ENCODE data around the gene LNX2. TPM values are rescaled to one million over a fixed set of nuclear protein-coding genes. Genes with fewer than 3 reads are reported as not detected.

Gene LNX2
- total RNA-seq, 6 experiments from 2014 or later, result 9.5 to 28.3 (median 19.6) TPM

DNA sequence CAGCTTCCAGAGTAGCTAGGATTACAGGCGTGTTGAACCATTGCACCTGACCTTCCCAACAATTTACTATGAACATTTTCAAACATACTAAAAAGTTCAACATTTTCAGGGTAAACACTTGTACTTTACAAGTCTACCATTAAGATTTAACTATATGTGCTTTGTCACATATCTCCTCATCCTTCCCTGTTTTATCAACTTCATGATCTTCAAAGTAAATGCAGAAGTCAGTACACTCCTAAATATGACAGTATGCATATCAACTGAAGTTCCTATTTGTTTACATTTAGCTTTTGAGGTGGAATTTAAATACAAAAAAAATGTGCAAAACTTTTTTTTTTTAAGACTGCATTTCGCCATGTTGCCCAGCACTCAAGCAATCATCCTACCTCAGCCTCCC lies 18.5 kb downstream of the LNX2 start:
- Histone ChIP-seq H3K27me3 (no peaks in the 10 kb centered on the region), H3K27ac (no peak overlapping the region), H3K9me3 (no peaks in the 10 kb centered on the region), H3K4me3 (no peak overlapping the region), H3K4me1 (peaks cover 0 to 9% (median 1%) of the 10 kb centered on the region in 4 donors), H3K36me3 (no peaks in the 10 kb centered on the region)
- DNase-seq (no peak), ATAC-seq (no peak)
- WGBS (ENCODE audit: insufficient coverage, low coverage, low lambda C conversion rate, missing lambda C conversion rate), result 86% methylated on average over 2 of the region's 2 CpGs
- TF ChIP-seq, protein P1, sequence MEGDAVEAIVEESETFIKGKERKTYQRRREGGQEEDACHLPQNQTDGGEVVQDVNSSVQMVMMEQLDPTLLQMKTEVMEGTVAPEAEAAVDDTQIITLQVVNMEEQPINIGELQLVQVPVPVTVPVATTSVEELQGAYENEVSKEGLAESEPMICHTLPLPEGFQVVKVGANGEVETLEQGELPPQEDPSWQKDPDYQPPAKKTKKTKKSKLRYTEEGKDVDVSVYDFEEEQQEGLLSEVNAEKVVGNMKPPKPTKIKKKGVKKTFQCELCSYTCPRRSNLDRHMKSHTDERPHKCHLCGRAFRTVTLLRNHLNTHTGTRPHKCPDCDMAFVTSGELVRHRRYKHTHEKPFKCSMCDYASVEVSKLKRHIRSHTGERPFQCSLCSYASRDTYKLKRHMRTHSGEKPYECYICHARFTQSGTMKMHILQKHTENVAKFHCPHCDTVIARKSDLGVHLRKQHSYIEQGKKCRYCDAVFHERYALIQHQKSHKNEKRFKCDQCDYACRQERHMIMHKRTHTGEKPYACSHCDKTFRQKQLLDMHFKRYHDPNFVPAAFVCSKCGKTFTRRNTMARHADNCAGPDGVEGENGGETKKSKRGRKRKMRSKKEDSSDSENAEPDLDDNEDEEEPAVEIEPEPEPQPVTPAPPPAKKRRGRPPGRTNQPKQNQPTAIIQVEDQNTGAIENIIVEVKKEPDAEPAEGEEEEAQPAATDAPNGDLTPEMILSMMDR (IDR thresholded peaks at IDR 0.05), result no peak
- TF ChIP-seq POLR2A (IDR thresholded peaks at IDR 0.05), result no peak
- intact Hi-C loops (cut with DNase I), result no loop called here

DNA sequence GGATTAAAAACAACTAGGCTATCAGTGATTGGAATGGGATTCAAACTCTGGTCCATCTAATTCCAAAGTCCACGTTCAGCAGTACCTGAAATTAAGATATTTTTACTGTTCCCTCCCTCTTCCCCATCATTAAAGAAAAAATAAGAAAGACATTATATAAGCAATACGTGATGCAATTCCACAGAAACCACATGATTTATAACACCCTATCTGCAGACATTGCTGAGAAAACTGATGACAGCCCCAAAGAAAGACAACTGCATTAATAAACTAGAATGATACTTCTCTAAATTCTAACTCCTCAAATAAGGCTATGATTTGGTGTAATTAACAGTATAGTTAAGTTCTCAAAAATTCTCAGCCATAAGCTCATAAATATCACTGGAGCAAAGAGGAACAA lies 19.1 kb downstream of the LNX2 start:
- intact Hi-C loops (cut with DNase I), result no loop called here
- ATAC-seq (no peak), DNase-seq (no peak)
- H3K36me3 ChIP-seq, result no peaks in the 10 kb centered on the region
- H3K27me3 ChIP-seq, result no peaks in the 10 kb centered on the region
- no peaks in the 10 kb centered on the region for H3K9me3 ChIP-seq
- TF ChIP-seq, protein P1 (IDR thresholded peaks at IDR 0.05), result no peak
- no peak for TF ChIP-seq POLR2A (IDR thresholded peaks at IDR 0.05)
- peaks cover 0 to 9% (median 1%) of the 10 kb centered on the region in 4 donors for H3K4me1 ChIP-seq
- H3K4me3 ChIP-seq, result no peak overlapping the region
- 71% methylated on average over 2 of the region's 2 CpGs for WGBS (ENCODE audit: insufficient coverage, low coverage, low lambda C conversion rate, missing lambda C conversion rate)
- H3K27ac ChIP-seq, result no peak overlapping the region

DNA sequence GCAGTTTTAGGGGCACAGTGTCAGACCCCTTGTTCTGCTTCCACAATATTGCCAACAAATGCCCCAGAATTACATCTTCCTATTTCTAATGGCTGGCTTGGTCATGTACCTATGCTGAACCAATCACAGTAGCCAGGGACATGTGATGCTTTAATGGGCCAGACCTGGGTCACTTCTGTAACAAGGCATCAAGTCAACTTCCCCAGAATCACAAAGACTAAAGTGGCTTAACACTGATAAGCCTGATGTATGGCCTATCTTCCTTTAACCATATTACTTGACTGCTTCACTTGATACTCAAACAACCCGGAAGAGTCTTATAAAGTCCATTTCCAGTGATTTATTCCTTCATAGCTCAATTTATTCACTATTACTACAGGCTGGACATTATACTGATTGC lies 19.6 kb downstream of the LNX2 start:
- DNase-seq (no peak), ATAC-seq (no peak)
- intact Hi-C loops (cut with DNase I), result no loop called here
- Histone ChIP-seq H3K27me3 (no peaks in the 10 kb centered on the region), H3K27ac (no peak overlapping the region), H3K4me3 (no peak overlapping the region), H3K9me3 (no peaks in the 10 kb centered on the region), H3K4me1 (peaks cover 0 to 9% (median 1%) of the 10 kb centered on the region in 4 donors), H3K36me3 (no peaks in the 10 kb centered on the region)
- TF ChIP-seq POLR2A (IDR thresholded peaks at IDR 0.05), result no peak
- TF ChIP-seq, protein P1 (IDR thresholded peaks at IDR 0.05), result no peak
- 88% methylated on average over 1 of the region's 1 CpG for WGBS (ENCODE audit: insufficient coverage, low coverage, low lambda C conversion rate, missing lambda C conversion rate)

DNA sequence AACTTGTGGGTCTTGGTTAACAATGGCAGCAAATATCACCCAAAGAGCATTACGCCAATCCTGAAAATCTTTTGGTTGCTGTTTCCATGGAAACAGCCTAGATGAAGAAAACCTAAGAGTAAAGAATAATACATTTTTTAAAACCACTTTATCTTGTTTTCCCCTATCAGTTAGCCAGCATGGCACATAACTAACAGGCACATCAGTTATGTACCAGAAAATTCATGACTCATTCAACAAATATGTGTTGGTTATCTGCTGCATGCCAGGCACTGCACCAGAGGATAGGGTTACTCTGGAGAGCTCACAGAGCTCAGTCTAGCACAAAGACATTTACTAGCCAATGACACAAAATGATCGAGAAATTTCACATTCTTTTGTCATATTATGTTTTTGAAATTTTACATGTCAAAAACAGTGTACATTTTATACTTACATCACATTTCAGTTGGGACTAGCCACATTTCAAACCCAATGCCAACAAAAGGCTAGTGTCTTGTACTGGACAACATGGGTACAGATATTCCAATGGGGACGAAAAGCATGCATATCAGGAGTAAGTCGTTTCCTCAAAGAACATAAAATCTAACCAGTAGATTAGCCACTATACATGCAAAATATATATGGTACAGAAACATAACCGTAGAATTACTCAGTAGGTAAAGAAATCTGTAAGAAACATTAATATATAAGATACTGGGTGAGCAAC lies 20.3 kb downstream of the LNX2 start:
- DNase-seq, result no peak

More for the DNA sequence above, 20.3 kb downstream of the LNX2 start:
- Histone ChIP-seq H3K9me3 (no peaks in the 10 kb centered on the region), H3K4me3 (no peak overlapping the region), H3K27ac (no peak overlapping the region), H3K36me3 (no peaks in the 10 kb centered on the region), H3K27me3 (no peaks in the 10 kb centered on the region), H3K4me1 (peaks cover 0 to 8% (median 1%) of the 10 kb centered on the region in 4 donors)
- no peak for TF ChIP-seq POLR2A (IDR thresholded peaks at IDR 0.05)
- TF ChIP-seq, protein P1 (IDR thresholded peaks at IDR 0.05), result no peak
- peak; percentile 60 to 95 (median 78) for ATAC-seq
- intact Hi-C loops (cut with DNase I), result no loop called here
- WGBS (ENCODE audit: insufficient coverage, low coverage, low lambda C conversion rate, missing lambda C conversion rate), result 84% methylated on average over 5 of the region's 5 CpGs
